ENCODE results near the gene CLEC2D.
"Not testable (repeated sequence)": the region's sequence is repeated elsewhere in the genome, so short reads cannot be mapped to it uniquely, and the experiment has no call there.

CLEC2D gene

DNA sequence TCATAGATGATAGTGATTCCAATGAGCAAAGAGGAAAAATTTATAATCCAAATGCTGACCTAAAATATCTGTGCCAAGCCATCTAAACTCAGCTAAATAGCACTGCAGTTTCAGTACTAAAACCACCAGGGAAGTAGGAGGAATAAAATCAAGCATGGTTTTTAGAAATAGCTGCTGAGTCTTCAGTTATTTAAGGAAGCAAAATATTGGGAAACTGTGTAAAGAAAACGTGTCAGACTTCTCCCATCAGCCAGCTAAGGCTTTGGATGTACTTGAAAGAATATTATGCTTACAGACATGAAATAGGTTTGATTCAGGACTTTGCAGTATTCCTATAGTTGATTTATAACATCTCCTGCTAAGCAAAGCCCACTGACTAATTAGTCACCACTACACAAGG, 24.7 kb downstream of the CLEC2D start:
- peaks cover 74% of the 10 kb centered on the region for H3K36me3 ChIP-seq (ENCODE audit: control insufficient read depth, low read length)
- H3K4me2 ChIP-seq (ENCODE audit: low read length), result no peak overlapping the region
- H3K9me3 ChIP-seq (ENCODE audit: control insufficient read depth, insufficient read depth, low read length), result no peaks in the 10 kb centered on the region
- no peaks in the 10 kb centered on the region for H3K9me2 ChIP-seq (replicated peaks; ENCODE audit: control insufficient read depth, low read length)
- no peaks in the 10 kb centered on the region for H3K27me3 ChIP-seq (ENCODE audit: control insufficient read depth, low read length)
- H3F3A ChIP-seq (ENCODE audit: control insufficient read depth, insufficient read depth), result peaks cover 57% of the 10 kb centered on the region
- peaks cover 6% of the 10 kb centered on the region; the same call in 1 of the 2 replicates for H3K4me1 ChIP-seq (ENCODE audit: control insufficient read depth, low read length)
- H3K4me3 ChIP-seq (ENCODE audit: low read length), result no peak overlapping the region
- no peak overlapping the region for H3K27ac ChIP-seq (ENCODE audit: low read depth, low read length)
- TF ChIP-seq, protein P1, sequence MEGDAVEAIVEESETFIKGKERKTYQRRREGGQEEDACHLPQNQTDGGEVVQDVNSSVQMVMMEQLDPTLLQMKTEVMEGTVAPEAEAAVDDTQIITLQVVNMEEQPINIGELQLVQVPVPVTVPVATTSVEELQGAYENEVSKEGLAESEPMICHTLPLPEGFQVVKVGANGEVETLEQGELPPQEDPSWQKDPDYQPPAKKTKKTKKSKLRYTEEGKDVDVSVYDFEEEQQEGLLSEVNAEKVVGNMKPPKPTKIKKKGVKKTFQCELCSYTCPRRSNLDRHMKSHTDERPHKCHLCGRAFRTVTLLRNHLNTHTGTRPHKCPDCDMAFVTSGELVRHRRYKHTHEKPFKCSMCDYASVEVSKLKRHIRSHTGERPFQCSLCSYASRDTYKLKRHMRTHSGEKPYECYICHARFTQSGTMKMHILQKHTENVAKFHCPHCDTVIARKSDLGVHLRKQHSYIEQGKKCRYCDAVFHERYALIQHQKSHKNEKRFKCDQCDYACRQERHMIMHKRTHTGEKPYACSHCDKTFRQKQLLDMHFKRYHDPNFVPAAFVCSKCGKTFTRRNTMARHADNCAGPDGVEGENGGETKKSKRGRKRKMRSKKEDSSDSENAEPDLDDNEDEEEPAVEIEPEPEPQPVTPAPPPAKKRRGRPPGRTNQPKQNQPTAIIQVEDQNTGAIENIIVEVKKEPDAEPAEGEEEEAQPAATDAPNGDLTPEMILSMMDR (IDR thresholded peaks at IDR 0.05; ENCODE audit: low read depth, low read length, poor library complexity, severe bottlenecking), result no peak
- peaks cover 3% of the 10 kb centered on the region; the same call in 1 of the 2 replicates for H3K79me2 ChIP-seq (ENCODE audit: control insufficient read depth, low read length)
- no peaks in the 10 kb centered on the region for H4K20me1 ChIP-seq (ENCODE audit: control insufficient read depth, insufficient read depth, low read depth, low read length)

DNA sequence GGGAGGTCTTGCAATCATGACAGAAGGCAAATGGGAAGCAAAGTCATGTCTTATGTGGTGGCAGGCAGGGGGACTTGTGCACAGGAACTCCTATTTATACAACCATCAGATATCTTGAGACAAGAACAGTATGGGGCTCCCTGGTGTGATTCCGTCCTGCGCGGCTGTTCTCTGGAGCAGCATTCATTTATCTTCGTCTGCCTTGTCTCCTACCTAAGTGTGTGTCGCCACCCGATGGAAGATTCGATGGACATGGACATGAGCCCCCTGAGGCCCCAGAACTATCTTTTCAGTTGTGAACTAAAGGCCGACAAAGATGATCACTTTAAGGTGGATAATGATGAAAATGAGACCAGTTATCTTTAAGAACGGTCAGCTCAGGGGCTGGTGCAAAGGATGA, 25.6 kb downstream of the CLEC2D start:
- H3K9me3 ChIP-seq (ENCODE audit: control insufficient read depth, insufficient read depth, low read length); H3K4me2 ChIP-seq (ENCODE audit: low read length); H3K27ac ChIP-seq (ENCODE audit: low read depth, low read length); H3K79me2 ChIP-seq (ENCODE audit: control insufficient read depth, low read length); H3K9me2 ChIP-seq (replicated peaks; ENCODE audit: control insufficient read depth, low read length); H3K27me3 ChIP-seq (ENCODE audit: control insufficient read depth, low read length); H3K4me3 ChIP-seq (ENCODE audit: low read length); H4K20me1 ChIP-seq (ENCODE audit: control insufficient read depth, insufficient read depth, low read depth, low read length): not testable (repeated sequence)
- H3F3A ChIP-seq (ENCODE audit: control insufficient read depth, insufficient read depth), result peaks cover 57% of the 10 kb centered on the region
- peaks cover 65% of the 10 kb centered on the region for H3K36me3 ChIP-seq (ENCODE audit: control insufficient read depth, low read length)
- peaks cover 15% of the 10 kb centered on the region for H3K4me1 ChIP-seq (ENCODE audit: control insufficient read depth, low read length)

DNA sequence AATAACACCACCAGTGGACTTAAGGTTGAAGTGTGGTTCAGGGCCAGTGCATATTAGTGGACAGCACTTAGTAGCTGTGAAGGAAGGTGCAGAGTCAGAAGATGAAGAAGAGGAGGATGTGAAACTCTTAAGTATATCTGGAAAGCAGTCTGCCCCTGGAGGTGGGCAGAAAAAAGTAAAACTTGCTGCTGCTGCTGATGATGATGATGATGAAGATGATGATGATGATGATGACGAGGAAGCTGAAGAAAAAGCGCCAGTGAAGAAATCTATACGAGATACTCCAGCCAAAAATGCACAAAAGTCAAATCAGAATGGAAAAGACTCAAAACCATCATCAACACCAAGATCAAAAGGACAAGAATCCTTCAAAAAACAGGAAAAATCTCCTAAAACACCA, 26.1 kb downstream of the CLEC2D start:
- not testable (repeated sequence) for H4K20me1 ChIP-seq (ENCODE audit: control insufficient read depth, insufficient read depth, low read depth, low read length)

DNA sequence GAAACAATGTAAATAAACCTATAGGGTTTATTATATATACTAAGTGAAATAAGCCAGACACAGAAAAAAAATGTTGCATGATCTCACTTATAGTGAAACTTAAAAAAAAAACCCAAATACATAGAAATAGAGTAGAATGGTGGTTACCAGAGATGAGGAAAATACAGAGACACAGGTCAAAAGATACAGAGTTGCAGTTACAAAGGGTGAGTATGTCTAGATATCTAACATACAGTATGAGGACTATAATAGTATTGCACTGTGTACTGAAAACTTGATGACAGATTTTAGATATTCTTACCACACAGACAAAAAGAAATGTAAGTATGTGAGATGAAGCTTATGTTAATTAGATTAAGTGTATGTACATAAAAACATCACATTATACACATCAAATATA, 28.1 kb downstream of the CLEC2D start:
- Histone ChIP-seq H3K27me3 (ENCODE audit: control insufficient read depth, low read length) (no peaks in the 10 kb centered on the region), H3K9me3 (ENCODE audit: control insufficient read depth, insufficient read depth, low read length) (no peaks in the 10 kb centered on the region), H3K4me3 (ENCODE audit: low read length) (no peak overlapping the region), H3K79me2 (ENCODE audit: control insufficient read depth, low read length) (no peaks in the 10 kb centered on the region), H3K27ac (ENCODE audit: low read depth, low read length) (no peak overlapping the region), H3K4me1 (ENCODE audit: control insufficient read depth, low read length) (peaks cover 35% of the 10 kb centered on the region), H3K9me2 (replicated peaks; ENCODE audit: control insufficient read depth, low read length) (no peaks in the 10 kb centered on the region), H3F3A (ENCODE audit: control insufficient read depth, insufficient read depth) (peaks cover 53% of the 10 kb centered on the region), H3K4me2 (ENCODE audit: low read length) (no peak overlapping the region), H4K20me1 (ENCODE audit: control insufficient read depth, insufficient read depth, low read depth, low read length) (no peaks in the 10 kb centered on the region), H3K36me3 (ENCODE audit: control insufficient read depth, low read length) (peaks cover 41% of the 10 kb centered on the region)
- TF ChIP-seq, protein P1 (IDR thresholded peaks at IDR 0.05; ENCODE audit: low read depth, low read length, poor library complexity, severe bottlenecking), result no peak
- TF ChIP-seq EZH2phosphoT487 (IDR thresholded peaks at IDR 0.05; ENCODE audit: borderline replicate concordance, low read length), result no peak

More for the DNA sequence above, 26.1 kb downstream of the CLEC2D start:
- H3K79me2 ChIP-seq (ENCODE audit: control insufficient read depth, low read length); H3K27me3 ChIP-seq (ENCODE audit: control insufficient read depth, low read length); H3K9me2 ChIP-seq (replicated peaks; ENCODE audit: control insufficient read depth, low read length); H3K4me2 ChIP-seq (ENCODE audit: low read length); H3K4me3 ChIP-seq (ENCODE audit: low read length); H3K27ac ChIP-seq (ENCODE audit: low read depth, low read length); H3K9me3 ChIP-seq (ENCODE audit: control insufficient read depth, insufficient read depth, low read length): not testable (repeated sequence)
- Histone ChIP-seq H3F3A (ENCODE audit: control insufficient read depth, insufficient read depth) (peaks cover 56% of the 10 kb centered on the region), H3K4me1 (ENCODE audit: control insufficient read depth, low read length) (peaks cover 16% of the 10 kb centered on the region), H3K36me3 (ENCODE audit: control insufficient read depth, low read length) (peaks cover 60% of the 10 kb centered on the region)

Measured in DOHH2 (cell line).